Karpas-422 (cell line): ENCODE data around the gene AFM. TPM values are rescaled to one million over a fixed set of nuclear protein-coding genes. Genes with fewer than 3 reads are reported as not detected.
A peak's percentile ranks its signal among the peaks of the same experiment; 100 is the strongest.

Source experiments
- DNase-seq: peaks from one replicate; pipeline ENCODE4 v3.0.0-alpha.2; 2015
- H2AFZ ChIP-seq: fragments of 200-600 bp; sonication (generic); 2 replicates; pipeline ENCODE4 v1.6.1; 2014; ENCODE audit warnings: antibody characterized with exemption, low read length, mixed read lengths
- H3K27ac ChIP-seq: fragments of 200-600 bp; sonication (generic); 2 replicates; pipeline ENCODE4 v1.5.1; 2014; ENCODE audit warnings: mild to moderate bottlenecking, low read length, moderate library complexity
- H3K27me3 ChIP-seq: fragments of 200-600 bp; sonication (generic); 2 replicates; pipeline ENCODE4 v1.6.1; 2014; ENCODE audit warnings: low read length, mixed read lengths
- H3K36me3 ChIP-seq: fragments of 200-600 bp; sonication (generic); 2 replicates; pipeline ENCODE4 v1.6.1; 2014; ENCODE audit warnings: low read length, mixed read lengths; ENCODE audit not compliant: insufficient read depth
- H3K4me1 ChIP-seq: fragments of 200-600 bp; sonication (generic); 2 replicates; pipeline ENCODE4 v1.6.1; 2014; ENCODE audit warnings: mild to moderate bottlenecking, low read length, mixed read lengths
- H3K4me2 ChIP-seq: fragments of 200-600 bp; sonication (generic); 2 replicates; pipeline ENCODE4 v1.6.1; 2014; ENCODE audit warnings: low read length, low read depth, mild to moderate bottlenecking; ENCODE audit not compliant: poor library complexity, severe bottlenecking
- H3K4me3 ChIP-seq: fragments of 200-600 bp; sonication (generic); 2 replicates; pipeline ENCODE4 v1.5.1; 2014; ENCODE audit warnings: mild to moderate bottlenecking, antibody characterized with exemption, low read length, mixed read lengths
- H3K79me2 ChIP-seq: fragments of 200-600 bp; sonication (generic); 2 replicates; pipeline ENCODE4 v1.6.1; 2014; ENCODE audit warnings: mild to moderate bottlenecking, low read length, mixed read lengths
- H3K9ac ChIP-seq: fragments of 200-600 bp; sonication (generic); 2 replicates; pipeline ENCODE4 v1.6.0; 2014; ENCODE audit warnings: low read length
- H3K9me2 ChIP-seq: fragments of 200-600 bp; sonication (generic), shearing (Covaris generic); replicated peaks from 2 replicates; pipeline ENCODE4 v1.6.0; 2014; ENCODE audit warnings: mild to moderate bottlenecking, low read length, moderate library complexity; ENCODE audit not compliant: insufficient read depth
- H3K9me3 ChIP-seq: fragments of 300-700, 200-600 bp; sonication (generic); 2 replicates; pipeline ENCODE4 v1.6.1; 2014; ENCODE audit warnings: low read length, mixed read lengths
- H4K20me1 ChIP-seq: fragments of 200-600 bp; sonication (generic); 2 replicates; pipeline ENCODE4 v1.6.1; 2014; ENCODE audit warnings: mild to moderate bottlenecking, antibody characterized with exemption, low read length, low read depth; ENCODE audit not compliant: insufficient read depth
- total RNA-seq: library from RNA; depleted of rRNA; stranded (reverse); fragments of >200 nt; shearing (Covaris generic); gene quantifications from 2 replicates; pipeline ENCODE4 v1.2.3, GENCODE V29; 2014; ENCODE audit warnings: low replicate concordance

AFM gene
- total RNA-seq, 1 experiment from 2014 or later: not detected

DNA sequence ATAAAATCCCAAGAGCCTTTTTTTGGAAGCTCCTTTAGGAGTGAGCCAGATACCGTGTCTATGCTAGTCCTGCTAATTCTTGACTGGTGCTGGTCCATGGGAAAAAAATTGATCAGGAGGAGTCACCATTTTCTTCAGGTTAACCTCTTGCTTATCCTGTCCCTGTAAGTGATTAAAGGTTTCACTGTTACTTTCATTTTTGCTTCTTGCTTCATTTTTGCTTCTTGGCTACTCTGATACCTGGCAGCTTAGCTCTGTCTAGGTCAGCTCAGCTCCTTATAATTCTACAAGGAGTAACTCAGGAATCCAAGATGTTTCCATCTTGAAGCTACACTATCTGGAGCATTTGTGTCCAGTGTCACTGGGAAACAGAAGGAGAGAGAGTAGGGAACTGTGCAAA lies 45.7 kb downstream of the AFM start:
- Histone ChIP-seq H3K9ac (no peak overlapping the region), H3K4me2 (no peak overlapping the region), H2AFZ (no peak overlapping the region), H3K4me1 (peaks cover 15% of the 10 kb centered on the region), H3K79me2 (no peaks in the 10 kb centered on the region), H3K27ac (no peak overlapping the region), H3K36me3 (no peaks in the 10 kb centered on the region), H3K27me3 (no peaks in the 10 kb centered on the region), H3K9me2 (no peaks in the 10 kb centered on the region), H3K4me3 (no peak overlapping the region), H3K9me3 (no peaks in the 10 kb centered on the region), H4K20me1 (no peaks in the 10 kb centered on the region)
- DNase-seq: peak; percentile 38

DNA sequence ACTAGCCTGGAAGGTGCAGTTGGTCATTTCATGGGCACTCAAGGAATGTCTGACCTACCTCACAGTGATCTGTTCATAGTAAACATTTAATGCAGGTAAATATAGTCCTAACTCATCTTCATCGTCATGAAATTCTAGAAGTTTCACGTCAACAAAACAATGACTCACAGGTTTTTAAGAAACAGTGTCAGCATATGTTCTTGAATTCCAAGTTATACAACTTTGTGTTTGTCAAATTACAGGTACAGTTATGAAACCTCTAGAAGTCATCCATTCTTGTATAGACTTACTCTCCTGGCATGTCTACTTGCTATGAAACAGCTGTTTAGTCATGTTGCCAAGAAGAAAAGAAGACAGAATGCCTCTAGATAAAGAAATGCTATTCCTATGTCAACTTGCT lies 46.6 kb downstream of the AFM start:
- Histone ChIP-seq H3K4me2 (no peak overlapping the region), H3K27ac (no peak overlapping the region), H4K20me1 (no peaks in the 10 kb centered on the region), H3K9me3 (no peaks in the 10 kb centered on the region), H3K9ac (no peak overlapping the region), H3K79me2 (no peaks in the 10 kb centered on the region), H3K4me1 (peaks cover 15% of the 10 kb centered on the region), H3K27me3 (no peaks in the 10 kb centered on the region), H3K9me2 (no peaks in the 10 kb centered on the region), H3K4me3 (no peak overlapping the region), H2AFZ (no peak overlapping the region), H3K36me3 (no peaks in the 10 kb centered on the region)
- peak; percentile 30 for DNase-seq

DNA sequence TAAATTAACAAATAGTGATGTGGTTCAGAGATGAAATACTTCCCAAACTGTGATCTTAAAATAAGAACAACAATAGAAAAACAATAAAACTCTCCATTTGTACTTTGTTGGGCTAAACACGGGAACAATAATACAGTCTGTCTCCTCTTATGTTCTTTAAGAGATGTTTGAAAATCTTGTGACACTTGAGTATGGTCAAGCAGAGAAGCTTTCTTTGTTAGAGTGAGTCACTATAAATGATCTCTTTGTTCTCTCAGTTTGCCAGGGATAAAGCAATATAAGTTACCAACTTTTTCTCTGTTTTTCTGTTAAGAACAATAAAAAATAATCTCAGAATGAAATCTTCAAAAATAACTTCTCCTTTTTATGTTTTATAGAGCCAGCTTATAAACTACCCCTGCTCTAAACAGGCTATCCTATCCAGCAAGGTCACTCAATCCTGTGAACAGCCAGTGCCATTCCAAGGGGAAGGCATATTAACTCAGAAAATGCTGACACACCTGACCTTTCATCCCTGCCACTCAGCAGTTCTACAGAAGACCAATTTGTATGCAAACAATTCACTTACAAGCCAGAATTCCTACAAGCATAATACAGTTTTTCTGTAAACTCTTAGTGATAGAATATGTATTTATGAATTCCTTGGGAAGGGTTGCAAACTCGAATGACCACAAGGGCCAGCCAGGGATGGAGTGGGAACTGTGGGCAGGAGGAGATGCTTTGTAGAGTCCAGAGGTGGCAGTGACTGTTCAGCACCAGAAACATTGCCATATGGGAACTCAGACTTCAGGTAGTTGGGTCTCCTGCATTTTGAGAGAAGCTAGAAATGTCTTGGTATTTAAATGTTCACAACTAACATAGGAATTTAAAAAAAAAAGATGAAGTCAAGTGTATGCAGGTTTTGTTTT lies 52.2 kb downstream of the AFM start:
- Histone ChIP-seq H4K20me1 (no peaks in the 10 kb centered on the region), H3K9me3 (no peaks in the 10 kb centered on the region), H3K9me2 (no peaks in the 10 kb centered on the region), H3K27ac (no peak overlapping the region), H3K4me3 (no peak overlapping the region), H3K4me1 (no peaks in the 10 kb centered on the region), H3K27me3 (no peaks in the 10 kb centered on the region), H3K36me3 (no peaks in the 10 kb centered on the region), H3K79me2 (no peaks in the 10 kb centered on the region), H2AFZ (no peak overlapping the region), H3K9ac (no peak overlapping the region), H3K4me2 (no peak overlapping the region)
- DNase-seq: no peak

DNA sequence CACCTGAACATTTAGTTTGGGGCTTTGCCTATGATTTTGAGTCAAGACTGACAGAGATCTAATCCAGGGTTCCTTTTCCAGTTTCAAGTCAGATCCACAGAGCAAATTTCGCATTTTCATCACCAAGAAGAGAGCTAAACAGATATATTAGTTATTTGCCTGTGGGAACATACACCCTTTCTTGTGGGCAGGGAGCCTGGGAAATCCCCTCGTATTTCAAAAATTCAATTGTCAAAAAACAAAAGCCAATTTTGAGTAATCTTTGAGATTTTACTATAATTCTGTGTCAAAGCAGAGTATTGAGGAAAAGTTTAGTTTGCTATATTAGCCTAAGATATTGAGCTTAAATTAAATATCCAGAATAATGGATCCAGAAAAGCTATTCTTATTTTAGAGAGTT lies 56.6 kb downstream of the AFM start:
- Histone ChIP-seq H3K4me1 (no peaks in the 10 kb centered on the region), H3K9me2 (no peaks in the 10 kb centered on the region), H3K9ac (no peak overlapping the region), H3K9me3 (no peaks in the 10 kb centered on the region), H4K20me1 (no peaks in the 10 kb centered on the region), H3K4me3 (no peak overlapping the region), H3K27ac (no peak overlapping the region), H3K27me3 (no peaks in the 10 kb centered on the region; the same call in 1 of the 2 replicates), H3K4me2 (no peak overlapping the region), H3K36me3 (no peaks in the 10 kb centered on the region), H3K79me2 (no peaks in the 10 kb centered on the region), H2AFZ (no peak overlapping the region)
- DNase-seq: peak; percentile 28

DNA sequence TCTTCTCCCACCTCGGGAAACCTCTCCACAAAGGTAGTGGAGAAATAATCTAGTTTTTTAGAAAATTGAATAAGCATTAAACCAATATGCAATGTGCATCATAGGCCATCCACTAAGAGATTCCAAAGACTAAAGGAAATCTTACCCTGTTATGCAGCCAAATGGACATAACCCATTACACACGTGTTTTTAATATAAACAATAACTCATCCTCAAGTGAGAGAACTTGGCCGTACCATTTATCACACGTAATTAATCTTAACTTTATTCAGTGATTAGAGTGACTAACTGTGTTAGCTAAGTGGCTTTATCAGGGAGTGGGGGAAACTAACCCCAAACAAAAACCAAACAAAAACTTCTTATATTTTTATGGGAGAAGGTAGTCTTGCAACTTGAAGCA lies 57.8 kb downstream of the AFM start:
- Histone ChIP-seq H3K27me3 (no peaks in the 10 kb centered on the region; the same call in 1 of the 2 replicates), H3K4me1 (no peaks in the 10 kb centered on the region), H3K4me2 (no peak overlapping the region), H4K20me1 (no peaks in the 10 kb centered on the region), H3K9me3 (no peaks in the 10 kb centered on the region), H3K36me3 (no peaks in the 10 kb centered on the region), H3K79me2 (no peaks in the 10 kb centered on the region), H2AFZ (peak overlapping the region; percentile 54; the same call in 1 of the 2 replicates), H3K9me2 (no peaks in the 10 kb centered on the region), H3K27ac (no peak overlapping the region), H3K9ac (no peak overlapping the region), H3K4me3 (no peak overlapping the region)
- no peak for DNase-seq

DNA sequence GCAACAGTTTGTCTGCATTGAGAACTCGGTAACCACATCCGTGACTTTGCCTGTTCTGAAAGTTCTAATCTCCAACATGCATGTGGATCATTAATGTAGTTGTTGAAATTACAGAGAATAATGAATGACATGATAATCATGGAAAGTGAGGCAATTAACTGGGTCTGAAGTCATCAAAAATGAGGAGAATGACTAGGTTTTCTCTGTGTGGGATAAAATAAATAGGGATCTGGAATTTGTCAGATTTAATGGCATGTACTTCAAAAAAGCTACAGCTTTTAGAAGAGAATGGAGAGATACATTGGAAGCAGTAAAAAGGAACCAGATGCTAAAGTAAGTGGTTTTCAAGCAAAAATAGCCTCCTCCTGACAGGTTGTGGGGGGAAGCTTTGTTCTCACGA lies 59.3 kb downstream of the AFM start:
- Histone ChIP-seq H4K20me1 (no peaks in the 10 kb centered on the region), H3K4me1 (no peaks in the 10 kb centered on the region), H3K36me3 (no peaks in the 10 kb centered on the region), H3K4me2 (no peak overlapping the region), H3K27me3 (no peaks in the 10 kb centered on the region; the same call in 1 of the 2 replicates), H3K79me2 (no peaks in the 10 kb centered on the region), H3K4me3 (no peak overlapping the region), H2AFZ (no peak overlapping the region), H3K9me2 (no peaks in the 10 kb centered on the region), H3K27ac (no peak overlapping the region), H3K9ac (no peak overlapping the region), H3K9me3 (no peaks in the 10 kb centered on the region)
- no peak for DNase-seq

DNA sequence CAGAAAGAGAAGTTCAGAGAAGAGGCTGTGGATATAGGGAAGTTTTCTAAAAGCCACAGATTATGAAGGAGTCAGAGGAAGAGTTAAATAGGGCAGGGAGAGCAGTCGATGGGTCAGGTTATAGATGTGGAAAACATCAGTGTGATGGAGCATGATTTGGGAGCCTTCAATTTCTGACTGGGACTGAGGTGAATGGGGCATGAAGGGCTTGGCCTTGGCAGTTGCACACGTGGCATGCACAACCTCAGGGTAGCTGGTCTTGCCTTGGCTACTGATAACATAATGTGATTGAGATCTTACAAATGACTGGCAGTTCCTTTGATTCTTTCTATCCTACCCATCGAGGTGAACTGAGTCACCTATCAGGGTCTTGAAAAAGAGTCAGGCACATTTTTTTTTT lies 59.7 kb downstream of the AFM start:
- no peak for DNase-seq
- Histone ChIP-seq H3K9me2 (no peaks in the 10 kb centered on the region), H3K27ac (no peak overlapping the region), H3K4me1 (no peaks in the 10 kb centered on the region), H3K4me3 (no peak overlapping the region), H4K20me1 (no peaks in the 10 kb centered on the region), H3K4me2 (no peak overlapping the region), H3K9ac (no peak overlapping the region), H3K36me3 (no peaks in the 10 kb centered on the region), H3K27me3 (no peaks in the 10 kb centered on the region; the same call in 1 of the 2 replicates), H3K79me2 (no peaks in the 10 kb centered on the region), H3K9me3 (no peaks in the 10 kb centered on the region), H2AFZ (no peak overlapping the region)

DNA sequence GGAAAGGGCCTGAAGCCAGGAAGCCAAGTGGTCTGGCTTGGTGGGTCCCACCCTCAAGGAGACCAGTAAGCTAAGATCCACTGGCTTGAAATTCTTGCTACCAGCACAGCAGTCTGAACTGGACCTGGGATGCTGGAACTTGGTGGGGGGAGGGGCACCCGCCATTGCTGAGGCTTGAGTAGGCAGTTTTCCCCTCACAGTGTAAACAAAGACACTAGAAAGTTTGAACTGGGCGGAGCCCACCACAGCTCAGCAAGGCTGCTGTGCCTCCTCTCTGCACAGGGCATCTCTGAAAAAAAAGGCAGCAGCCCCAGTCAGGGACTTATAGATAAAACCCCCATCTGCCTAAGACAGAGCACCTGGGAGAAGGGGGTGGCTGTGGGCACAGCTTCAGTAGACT lies 63.1 kb downstream of the AFM start:
- Histone ChIP-seq H3K79me2 (no peaks in the 10 kb centered on the region), H3K4me1 (no peaks in the 10 kb centered on the region), H3K4me2 (no peak overlapping the region), H3K9ac (no peak overlapping the region), H3K9me2 (no peaks in the 10 kb centered on the region), H3K9me3 (no peaks in the 10 kb centered on the region), H4K20me1 (no peaks in the 10 kb centered on the region), H3K36me3 (no peaks in the 10 kb centered on the region), H2AFZ (no peak overlapping the region), H3K27ac (no peak overlapping the region), H3K4me3 (no peak overlapping the region), H3K27me3 (no peaks in the 10 kb centered on the region)
- DNase-seq: peak; percentile 6
